Activated T-cell treated with anti-CD3 and anti-CD28 coated beads for 4 hours (primary cell): ENCODE results near the gene C11orf68.

Experiments
- DNase-seq: peaks from one replicate; pipeline ENCODE4 v3.0.0-alpha.2; 2020

C11orf68 gene

GRCh38 chr11:65888163-65888814, 30.6 kb downstream of the C11orf68 start, which contains the start of gene FIBP:
Gene FIBP, minus strand, starts transcription at chr11:65888471. Its CDS starts 53 bp downstream, at chr11:65888418.
- DNase-seq = peak; percentile 89

- DNase-seq = no peak
Observed at GRCh38 chr11:65887723-65888162, 31.1 kb downstream of the C11orf68 start.

- no peak for DNase-seq
Observed at GRCh38 chr11:65886826-65887722, 31.8 kb downstream of the C11orf68 start.

- no peak for DNase-seq
Observed at GRCh38 chr11:65885808-65886536, 32.9 kb downstream of the C11orf68 start.

- no peak for DNase-seq
Observed at GRCh38 chr11:65885231-65885630, 33.6 kb downstream of the C11orf68 start.

- peak; percentile 73 for DNase-seq
Observed at GRCh38 chr11:65884716-65885092, 34.2 kb downstream of the C11orf68 start.

GRCh38 chr11:65883786-65884715, 34.8 kb downstream of the C11orf68 start:
- no peak for DNase-seq

GRCh38 chr11:65883058-65883761, 35.7 kb downstream of the C11orf68 start:
- DNase-seq = no peak

- DNase-seq = no peak
Observed at GRCh38 chr11:65882120-65883057, 36.5 kb downstream of the C11orf68 start.

GRCh38 chr11:65880844-65881421, 37.9 kb downstream of the C11orf68 start:
- no peak for DNase-seq

GRCh38 chr11:65880027-65880426, 38.8 kb downstream of the C11orf68 start:
- no peak for DNase-seq

- no peak for DNase-seq
Observed at GRCh38 chr11:65879617-65880016, 39.2 kb downstream of the C11orf68 start, which contains the start of gene CTSW. Gene CTSW, plus strand, starts transcription at chr11:65879837. Its CDS starts 18 bp downstream, at chr11:65879855.

GRCh38 chr11:65873318-65874156, 45.3 kb downstream of the C11orf68 start:
- DNase-seq = peak; percentile 97

- DNase-seq = no peak
Observed at GRCh38 chr11:65872586-65873317, 46.1 kb downstream of the C11orf68 start, which contains the start of gene EFEMP2. Gene EFEMP2, minus strand, starts transcription at chr11:65872800. Its CDS starts 446 bp downstream, at chr11:65872354.

- no peak for DNase-seq
Observed at GRCh38 chr11:65871811-65872548, 46.9 kb downstream of the C11orf68 start.

GRCh38 chr11:65870706-65871681, 47.9 kb downstream of the C11orf68 start:
- DNase-seq = no peak
